ENCODE data around the gene BBOX1.
"Not testable (repeated sequence)": the region's sequence is repeated elsewhere in the genome, so short reads cannot be mapped to it uniquely, and the experiment has no call there.

BBOX1 gene

DNA sequence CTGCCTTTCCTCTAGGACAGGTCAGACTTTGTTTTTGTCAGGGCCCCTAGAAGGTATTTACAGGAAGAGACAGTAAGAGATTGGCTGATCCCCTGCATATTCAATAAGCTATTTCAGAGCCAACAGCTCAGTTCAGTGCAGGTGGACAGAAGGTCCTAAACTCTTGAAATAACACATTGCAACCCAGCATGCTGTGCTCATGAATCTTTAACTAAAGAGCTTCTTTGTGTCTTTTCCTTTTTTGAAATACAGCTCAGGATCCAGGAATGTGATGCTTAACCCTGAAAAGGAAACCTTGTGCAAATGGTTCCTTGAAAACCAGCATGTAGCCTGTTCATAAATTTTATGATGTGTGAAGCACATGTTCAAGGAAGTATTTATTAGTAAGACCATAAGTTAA lies 43.9 kb downstream of the BBOX1 start:
- DNase-seq (ENCODE audit: low spot score): no peak

DNA sequence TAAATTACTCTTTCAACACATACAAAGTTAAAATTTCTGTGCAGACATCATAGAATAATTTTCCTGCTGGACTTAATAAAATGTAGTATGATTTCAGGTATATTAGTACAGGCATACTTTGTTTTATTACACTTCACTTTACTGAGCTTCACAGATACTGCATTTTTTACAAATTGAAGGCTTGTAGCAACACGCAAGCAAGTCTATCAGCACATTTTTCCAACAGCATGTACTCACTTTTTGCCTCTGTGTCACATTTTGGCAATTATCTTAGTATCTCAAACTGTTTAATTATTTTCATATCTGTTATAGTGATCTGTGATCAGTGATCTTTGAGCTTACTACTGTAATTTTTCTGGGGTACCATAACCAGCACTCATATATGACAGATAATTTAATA lies 44.5 kb downstream of the BBOX1 start:
- no peak for DNase-seq (ENCODE audit: low spot score)

DNA sequence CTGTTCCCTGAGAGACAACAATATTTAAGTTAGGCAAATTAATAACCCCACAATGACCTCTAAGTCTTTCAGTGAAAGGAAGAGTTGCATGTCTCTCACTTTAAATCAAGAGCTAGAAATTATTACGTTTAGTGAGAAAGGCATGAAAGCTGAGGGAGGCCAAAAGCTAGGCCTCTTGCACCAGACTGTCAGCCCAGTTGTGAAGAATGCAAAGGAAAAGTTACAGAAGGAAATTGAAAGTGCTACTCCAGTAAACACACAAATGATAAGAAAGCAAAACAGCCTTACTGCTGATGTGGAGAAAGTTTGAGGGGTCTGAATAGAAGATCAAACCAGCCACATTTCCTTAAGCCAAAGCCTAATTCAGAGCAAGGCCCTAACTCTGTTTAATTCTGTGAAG lies 45.0 kb downstream of the BBOX1 start:
- no peak for DNase-seq (ENCODE audit: low spot score)

DNA sequence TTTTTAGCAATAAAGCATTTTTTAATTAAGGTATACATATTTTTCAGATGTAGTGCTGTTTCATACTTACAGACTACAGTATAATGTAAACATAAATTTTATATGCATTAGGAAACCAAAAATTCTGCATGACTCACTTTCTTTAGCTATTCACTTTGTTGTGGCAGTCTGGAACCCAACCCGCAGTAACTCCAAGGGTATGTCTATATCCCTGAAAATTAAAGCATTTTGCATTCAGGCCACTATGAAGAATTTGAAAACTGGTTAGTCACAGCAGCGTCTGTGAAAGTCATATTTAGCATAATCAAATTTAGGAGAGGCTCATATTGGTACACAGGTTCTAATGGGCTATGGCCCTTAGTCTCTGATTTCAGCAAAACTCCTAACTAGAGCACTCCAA lies 46.8 kb downstream of the BBOX1 start:
- no peak for DNase-seq (ENCODE audit: low spot score)

DNA sequence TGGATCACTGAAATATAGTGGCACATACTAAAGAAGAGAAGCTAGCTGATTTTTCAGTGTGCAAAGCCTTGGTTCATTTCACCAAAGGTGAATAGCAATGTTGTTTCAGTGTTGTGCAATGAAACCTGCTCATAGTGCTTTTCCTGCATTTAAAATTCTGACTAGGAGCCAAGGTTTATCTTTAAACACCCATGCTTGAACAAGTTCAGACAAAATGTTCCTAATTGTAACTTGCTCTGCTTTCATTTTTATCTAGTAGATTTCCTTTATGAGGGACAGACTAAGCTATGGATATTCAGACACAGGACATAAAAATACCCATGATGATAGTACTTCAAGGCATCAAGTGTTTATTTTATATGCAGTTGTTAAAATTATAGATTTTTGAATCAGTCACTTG lies 47.7 kb downstream of the BBOX1 start:
- no peak for DNase-seq (ENCODE audit: low spot score)

DNA sequence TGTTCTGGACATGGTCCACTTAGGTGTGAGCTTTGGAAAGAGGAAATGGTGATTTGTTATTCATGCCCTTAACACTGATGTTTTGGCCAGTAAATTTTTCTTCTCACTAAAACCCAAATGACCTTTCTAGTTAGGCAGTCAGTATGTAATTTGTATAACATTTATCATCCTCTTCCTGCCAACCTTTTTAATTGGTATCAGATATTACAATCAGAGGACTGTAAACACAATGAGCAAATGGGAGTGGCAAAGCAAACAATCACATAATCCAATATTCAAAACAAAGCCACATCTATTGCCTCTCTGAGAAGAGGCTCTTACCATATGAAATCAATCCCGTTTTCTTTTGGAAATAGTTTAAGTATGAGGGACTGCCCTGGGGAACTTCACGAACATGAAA lies 49.1 kb downstream of the BBOX1 start:
- no peak for DNase-seq (ENCODE audit: low spot score)

DNA sequence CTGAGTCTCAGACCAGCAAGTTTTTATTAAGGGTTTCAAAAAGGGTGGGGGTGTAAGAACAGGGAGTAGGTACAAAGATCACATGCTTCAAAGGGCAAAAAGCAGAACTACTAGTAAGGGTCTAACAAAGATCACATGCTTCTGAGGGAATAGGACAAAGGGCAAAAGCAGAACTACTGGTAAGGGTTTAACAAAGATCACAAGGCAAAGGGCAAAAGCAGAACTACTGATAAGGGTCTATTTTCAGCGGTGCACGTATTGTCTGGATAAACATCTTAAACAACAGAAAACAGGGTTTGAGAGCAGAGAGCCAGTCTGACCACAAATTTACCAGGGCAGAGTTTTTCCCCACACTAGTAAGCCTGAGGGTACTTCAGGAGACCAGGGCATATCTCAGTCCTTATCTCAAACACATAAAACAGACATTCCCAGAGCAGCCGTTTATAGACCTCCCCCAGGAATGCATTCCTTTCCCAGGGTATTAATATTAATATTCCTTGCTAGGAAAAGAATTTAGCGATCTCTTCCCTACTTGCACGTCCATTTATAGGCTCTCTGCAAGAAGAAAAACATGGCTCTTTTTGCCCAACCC lies 49.8 kb downstream of the BBOX1 start:
- DNase-seq (ENCODE audit: low spot score): not testable (repeated sequence)

DNA sequence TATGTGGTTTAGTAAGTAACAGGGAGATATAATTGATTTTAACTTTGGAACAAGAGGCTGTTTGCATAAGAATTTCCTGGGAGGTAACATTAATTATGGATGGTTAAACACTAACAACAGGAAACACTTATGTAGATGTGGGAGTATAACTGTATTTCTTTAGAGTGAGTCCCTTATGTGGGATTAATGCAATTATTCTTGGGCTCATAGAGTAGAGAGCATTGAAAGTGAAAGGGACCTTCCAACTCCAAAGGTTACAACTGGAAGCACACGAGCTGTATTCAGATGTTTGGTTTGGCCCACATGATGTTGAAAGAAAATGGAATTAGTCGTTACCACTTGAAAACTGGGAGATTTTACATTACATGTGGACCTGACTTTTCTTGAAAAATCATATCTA lies 53.5 kb downstream of the BBOX1 start:
- DNase-seq (ENCODE audit: low spot score): no peak

DNA sequence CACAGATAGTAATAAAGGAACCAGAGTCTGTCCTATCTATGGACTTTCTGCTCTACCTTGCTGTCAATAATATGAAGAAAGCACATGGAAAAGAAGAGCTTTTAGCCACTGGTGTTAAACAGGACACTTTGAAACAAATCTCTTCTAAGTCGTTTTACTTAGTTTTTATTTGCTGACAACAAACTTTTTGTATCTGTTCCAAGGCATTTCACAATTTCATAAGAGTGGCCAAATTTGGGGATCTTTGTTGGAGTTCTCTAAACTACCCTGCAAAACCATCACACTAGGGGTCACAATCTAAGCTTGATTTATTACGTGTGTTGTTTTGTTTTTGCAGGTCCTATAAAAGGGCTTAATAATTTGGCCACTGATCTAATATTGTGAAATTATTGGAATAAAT lies 54.4 kb downstream of the BBOX1 start:
- no peak for DNase-seq (ENCODE audit: low spot score)

DNA sequence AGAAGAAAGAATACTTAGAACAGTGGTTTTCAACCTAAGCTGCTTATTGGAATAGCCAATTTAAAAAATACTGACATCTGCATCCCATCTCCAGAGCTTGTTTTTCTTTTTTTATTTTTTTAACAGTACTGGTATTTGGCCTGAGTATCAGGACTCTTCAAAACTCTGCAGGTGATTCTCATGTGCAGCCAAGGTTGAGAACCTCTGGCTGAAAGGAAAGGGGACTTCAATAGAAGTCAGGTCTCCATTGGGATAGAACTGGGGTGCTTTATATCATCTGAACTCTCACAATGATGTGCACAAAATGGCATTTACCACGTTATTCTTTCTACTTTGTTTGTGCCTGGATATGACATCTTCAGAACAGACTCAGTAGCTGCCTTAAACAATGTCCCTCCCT lies 55.3 kb downstream of the BBOX1 start:
- DNase-seq (ENCODE audit: low spot score): no peak

DNA sequence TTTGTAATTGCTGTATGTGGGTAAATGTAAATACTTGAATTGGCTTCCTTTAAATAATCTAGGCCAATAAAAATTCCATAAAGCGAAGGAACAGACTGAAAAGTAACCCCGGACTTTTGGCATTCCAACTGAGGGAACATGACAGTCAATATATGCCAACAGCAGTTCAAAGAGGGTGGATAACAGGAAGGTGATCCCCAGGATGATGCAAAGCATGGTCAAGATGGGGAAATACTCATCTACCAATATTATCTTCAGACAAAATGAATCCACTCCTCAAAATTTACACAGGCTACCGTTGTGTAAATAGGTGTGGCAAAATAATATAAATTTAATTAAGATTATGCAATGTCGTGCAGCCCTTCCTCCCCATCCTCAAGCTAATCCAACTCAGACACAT lies 56.9 kb downstream of the BBOX1 start:
- no peak for DNase-seq (ENCODE audit: low spot score)

DNA sequence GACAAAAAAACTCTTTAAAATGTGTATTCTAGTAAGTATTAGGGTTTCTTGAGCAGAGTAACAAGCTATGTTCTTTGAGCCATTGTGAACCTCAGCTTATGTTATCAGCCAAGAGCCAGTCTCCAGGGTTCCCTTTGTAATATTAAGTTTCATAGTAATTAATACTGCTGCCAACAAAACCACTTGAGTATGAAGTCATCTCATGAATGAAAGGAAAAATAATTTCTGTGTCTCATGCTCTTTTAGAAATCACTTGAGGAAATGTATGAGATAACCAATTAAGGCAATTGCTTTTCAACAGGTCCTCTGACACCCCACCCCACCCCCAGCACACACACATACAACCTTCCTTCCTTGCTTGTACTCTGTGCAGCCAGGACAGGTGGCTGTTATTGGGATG lies 59.9 kb downstream of the BBOX1 start:
- no peak for DNase-seq (ENCODE audit: low spot score)

DNA sequence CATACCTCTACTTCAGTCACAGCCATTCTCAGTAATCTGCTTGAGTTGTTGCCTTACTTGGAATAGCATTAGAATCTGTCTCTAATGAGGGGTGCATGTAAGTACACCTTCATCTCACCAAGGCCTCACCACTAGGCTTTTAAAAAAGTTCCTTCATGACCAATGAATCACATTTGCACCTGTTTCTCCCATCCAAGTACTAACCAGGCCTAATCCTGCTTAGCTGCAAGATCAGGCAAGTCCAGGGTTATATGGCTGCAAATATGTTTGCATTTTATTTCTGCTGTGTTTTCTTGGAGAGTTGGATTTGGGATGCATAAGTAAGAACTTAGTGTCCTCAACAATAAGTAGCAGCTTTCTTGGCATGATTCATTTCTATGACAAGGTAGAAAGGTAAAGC lies 66.9 kb downstream of the BBOX1 start:
- DNase-seq (ENCODE audit: low spot score): no peak

DNA sequence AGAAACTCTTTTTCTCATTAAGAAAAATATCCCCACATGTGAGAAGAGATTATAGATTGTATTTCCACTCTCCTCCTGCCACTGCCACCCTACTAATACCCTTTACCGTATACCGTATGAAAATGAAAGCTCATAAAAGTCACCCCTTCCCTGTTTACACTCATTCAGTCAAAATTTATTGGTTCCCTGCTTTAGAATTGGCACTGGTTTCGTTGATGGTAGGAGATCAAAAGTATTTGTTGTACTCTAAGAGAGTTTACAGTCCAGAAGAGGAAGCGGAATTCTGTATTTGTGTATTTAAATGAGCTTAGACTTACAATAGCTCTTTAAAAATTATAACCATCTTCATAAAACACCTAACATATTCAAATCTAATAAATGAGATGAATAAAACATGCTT lies 68.2 kb downstream of the BBOX1 start:
- DNase-seq (ENCODE audit: low spot score): no peak

DNA sequence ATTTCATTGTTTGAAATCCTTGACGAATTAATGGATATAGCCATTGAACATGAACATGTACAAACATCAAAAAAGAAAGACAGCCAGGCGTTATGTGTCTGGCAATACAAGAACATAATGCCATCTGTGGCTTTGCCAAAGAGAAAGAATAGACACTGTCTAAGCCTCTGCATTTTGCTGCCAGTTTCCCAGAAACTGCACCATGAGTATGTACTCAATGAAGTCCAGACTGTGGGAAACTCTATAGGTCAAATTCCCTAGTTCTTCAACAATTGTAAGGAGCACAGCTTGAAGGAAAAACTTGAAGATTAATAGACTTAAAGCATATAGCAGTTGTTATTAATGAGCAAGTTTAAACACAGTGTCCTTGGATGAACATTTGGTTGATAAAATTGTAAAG lies 71.3 kb downstream of the BBOX1 start:
- DNase-seq (ENCODE audit: low spot score): no peak

DNA sequence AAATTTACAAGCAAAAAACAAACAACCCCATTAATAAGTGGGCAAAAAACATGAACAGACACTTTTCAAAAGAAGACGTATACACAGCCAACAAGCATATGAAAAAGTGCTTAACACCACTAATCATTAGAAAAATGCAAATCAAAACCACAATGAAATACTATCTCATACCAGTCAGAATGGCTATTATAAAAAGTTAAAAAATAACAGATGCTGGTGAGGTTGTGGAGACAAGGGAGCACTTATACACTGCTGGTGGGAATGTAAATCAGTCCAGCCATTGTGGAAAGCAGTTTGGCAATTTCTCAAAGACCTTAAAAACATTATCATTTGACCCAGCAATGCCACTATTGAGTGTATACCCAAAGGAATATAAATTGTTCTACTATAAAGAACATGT lies 72.3 kb downstream of the BBOX1 start:
- no peak for DNase-seq (ENCODE audit: low spot score)

DNA sequence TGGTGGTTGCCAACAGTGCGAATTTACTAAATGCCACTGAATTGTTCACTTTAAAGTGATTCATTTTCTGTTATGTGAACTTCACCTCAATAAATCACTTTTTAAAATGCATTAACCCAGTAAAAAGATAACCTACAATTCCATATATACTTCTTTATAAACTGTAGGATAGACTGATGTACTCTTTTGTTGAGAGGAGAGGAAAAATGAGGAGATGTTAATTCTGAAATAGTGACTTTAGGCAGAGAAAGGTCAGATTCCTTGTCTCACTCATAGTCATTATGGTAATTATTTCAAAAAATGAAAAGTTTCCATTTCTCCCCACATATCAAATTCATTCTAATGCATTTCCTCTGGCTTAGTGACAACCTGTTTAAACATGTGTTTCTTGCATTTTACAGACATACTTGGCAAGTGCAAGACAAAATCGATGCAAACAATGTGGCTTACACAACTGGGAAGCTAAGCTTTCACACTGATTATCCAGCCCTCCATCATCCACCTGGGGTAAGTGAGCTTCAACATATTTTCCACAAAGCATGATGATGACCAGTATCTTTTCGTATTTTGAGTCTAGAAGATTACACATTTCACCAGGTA lies 74.5 kb downstream of the BBOX1 start:
- no peak for DNase-seq (ENCODE audit: low spot score)

DNA sequence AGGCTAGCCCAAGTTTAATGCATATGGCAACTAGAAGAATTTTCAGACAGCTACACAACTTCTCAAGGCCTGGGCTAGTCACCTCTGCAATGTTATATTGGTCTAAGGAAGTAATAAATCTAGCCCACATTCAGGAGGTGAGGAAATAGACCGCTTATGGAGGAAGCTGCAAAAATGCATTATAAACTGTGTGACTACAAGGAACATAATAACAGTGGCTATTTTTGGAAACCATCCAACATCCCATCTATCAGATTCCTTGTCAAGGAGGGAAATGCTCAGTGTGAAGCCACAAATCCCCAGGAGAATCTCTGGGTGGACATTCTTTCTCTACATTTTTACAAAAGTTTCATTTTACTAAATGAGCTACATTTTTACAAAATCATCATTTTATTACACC lies 76.1 kb downstream of the BBOX1 start:
- DNase-seq (ENCODE audit: low spot score): no peak

DNA sequence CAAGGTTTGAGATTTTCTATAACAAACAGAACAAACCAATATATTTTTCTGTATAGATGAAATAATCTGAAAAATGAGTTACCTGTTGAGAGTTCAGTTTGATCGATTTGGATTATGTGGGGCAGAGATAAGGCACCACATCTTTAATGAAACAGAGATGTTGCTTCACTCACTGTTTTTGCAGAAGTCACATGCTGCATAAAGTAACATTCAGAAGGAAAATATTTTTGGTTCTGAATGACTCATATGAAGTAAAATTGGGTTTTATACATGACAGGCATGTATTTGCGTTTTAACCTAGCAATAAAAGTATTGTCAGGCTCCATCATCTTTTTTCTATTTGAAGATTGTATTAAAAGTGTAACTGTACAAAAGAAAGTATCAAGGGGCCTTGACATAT lies 77.8 kb downstream of the BBOX1 start:
- DNase-seq (ENCODE audit: low spot score): no peak

DNA sequence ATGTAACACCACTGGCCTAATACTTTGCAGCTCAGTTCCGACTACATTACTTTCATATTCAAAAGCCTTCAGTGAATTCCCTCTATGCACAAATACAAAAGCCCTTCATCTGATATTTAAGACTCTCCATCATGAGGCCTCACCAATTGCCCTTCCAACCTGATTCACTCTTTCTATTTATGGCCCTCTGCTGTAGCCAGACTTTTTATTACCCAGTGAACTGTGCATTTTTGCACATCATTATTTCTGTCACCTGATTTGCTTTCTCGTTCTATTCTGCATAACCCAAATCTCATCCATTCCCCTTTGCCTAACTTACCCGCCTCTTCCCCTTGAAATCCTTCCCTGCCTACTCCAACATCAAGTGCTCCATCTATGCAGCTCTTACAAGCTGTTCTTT lies 78.3 kb downstream of the BBOX1 start:
- no peak for DNase-seq (ENCODE audit: low spot score)

DNA sequence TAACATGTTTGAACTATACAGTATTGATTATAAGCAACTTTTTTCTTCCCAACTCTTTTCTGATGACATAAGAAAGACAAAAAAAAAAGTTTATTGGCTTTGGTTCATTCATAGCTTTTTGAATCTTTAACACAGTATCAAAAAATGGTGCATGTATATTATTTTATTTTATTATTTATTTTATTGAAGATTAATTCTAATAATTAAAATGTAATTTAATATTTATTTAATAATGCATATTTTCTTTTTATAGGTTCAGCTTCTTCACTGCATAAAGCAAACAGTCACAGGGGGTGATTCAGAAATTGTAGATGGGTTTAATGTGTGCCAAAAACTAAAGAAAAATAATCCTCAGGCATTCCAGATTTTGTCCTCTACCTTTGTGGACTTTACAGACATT lies 78.8 kb downstream of the BBOX1 start:
- no peak for DNase-seq (ENCODE audit: low spot score)

DNA sequence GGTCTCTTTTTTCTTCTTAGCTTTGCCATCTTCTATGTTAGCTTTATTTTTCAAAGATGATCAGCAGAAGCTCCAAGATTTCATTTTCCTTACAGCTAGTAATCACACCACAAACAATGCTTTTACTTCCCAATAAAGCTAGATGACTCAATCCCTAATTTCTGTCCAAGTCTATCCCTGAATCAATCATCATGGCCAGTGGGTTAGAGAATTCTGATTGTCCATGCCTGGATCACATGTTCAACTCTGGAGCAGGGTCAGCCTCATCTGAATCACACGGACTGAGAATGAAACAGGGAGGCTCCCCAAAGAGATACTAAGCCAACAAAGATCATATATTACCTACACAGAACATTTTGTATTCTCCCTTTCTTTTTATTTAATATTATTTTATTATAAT lies 79.6 kb downstream of the BBOX1 start:
- no peak for DNase-seq (ENCODE audit: low spot score)

DNA sequence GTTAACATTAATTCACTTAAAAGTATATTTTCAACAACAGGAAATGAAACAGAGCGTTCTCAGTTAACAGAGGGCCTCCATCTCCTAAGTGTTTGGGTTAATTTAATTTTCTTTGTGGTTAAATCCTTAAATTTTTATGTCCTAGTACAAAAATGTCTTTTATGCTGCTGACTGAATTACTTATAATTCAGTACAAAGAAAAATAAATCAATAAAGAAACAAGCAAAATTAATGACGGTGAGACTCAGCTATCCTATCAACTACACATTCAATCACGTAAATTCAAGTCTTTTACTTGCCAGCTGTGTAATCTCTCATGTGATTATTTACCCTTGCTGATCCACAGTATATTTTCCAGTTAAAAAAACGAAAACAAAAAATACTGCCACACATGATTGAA lies 81.4 kb downstream of the BBOX1 start:
- no peak for DNase-seq (ENCODE audit: low spot score)

DNA sequence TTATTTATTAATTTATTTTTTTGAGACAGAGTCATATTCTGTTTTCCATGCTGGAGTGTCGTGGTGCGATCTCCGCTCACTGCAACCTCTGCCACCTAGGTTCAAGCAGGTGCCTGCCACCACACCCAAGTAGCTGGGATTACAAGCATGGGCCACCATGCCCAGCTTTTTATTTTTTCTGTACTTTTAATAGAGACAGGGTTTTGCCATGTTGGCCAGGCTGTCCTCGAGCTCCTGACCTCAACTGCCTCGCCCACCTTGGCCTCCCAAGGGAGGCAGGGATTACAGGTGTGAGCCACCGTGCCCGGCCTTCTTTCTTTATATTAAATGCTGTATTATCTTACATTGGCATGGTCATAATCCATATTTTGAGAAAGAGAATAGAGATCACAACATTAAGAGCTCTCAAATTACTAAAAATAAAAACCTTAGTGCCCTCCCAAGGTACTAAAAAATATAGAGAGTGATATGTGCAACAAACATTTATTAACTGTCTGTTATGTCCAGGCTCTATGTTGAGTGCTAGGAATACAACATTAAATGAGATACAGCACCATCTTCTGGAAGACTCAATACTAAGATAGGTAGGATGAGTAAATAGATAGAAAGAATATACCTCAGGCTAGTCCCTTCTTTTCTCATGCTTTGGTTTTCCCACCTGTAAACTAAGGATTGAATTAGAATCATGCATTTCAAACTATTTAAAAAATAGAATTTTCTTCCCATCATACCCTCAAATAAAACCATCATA lies 84.1 kb downstream of the BBOX1 start:
- DNase-seq (ENCODE audit: low spot score): no peak

All from ecto neural progenitor cell (in vitro differentiated cells).